Fibroblast of upper back skin (primary cell): ENCODE data around the gene ACTL6A.
A peak's percentile ranks its signal among the peaks of the same experiment; 100 is the strongest.

ENCODE experiments used
- DNase-seq: peaks from one replicate; pipeline ENCODE4 v3.0.0-alpha.2; 2013

ACTL6A gene

GRCh38 chr3:179591313-179591712 is 28.6 kb downstream of the ACTL6A start:
- DNase-seq = no peak

- DNase-seq = no peak
Observed at GRCh38 chr3:179599531-179599930, 36.8 kb downstream of the ACTL6A start.

DNA sequence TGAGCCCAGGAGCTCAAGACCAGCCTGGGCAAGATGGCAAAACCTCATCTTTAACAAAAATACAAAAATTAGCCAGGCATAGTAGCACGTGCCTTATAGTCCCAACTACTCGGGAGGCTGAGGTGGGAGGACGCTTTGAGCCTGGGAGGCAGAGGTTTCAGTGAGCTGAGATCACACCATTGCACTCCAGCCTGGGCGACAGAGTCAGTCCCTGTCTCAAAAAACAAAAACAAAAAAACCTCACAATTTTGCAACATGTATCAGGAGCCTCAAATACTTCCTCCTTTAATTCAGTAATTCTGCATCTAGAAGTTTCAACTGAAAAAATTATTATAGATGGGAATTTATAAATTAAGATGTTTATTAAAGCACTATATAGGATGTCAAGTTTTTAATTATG is 40.6 kb downstream of the ACTL6A start:
- no peak for DNase-seq

DNA sequence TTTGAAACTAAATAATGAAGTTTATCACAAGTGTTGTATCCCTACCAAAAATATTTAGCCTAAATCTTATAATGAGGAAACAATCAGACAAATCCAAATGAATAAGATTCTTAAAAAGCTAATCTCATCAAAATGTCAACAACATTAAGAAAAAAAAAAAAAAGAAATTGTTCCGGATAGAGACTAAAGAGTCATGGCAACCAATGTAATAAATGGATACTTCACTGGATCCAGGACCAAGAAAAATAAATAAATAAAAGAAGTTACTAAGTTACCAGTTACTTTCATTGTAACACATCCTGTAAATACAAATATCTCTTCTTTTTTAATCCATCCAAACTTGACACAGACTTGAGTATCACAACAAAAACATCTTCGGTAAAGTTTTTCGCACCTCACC is 41.1 kb downstream of the ACTL6A start:
- no peak for DNase-seq

- peak; percentile 96 for DNase-seq
Observed at GRCh38 chr3:179604321-179605078, 41.8 kb downstream of the ACTL6A start, which contains the start of the genes MRPL47 and NDUFB5. Gene MRPL47, minus strand, starts transcription at chr3:179604638. Its CDS starts 14 bp downstream, at chr3:179604624. Gene NDUFB5, plus strand, starts transcription at chr3:179604794. Its CDS starts 22 bp downstream, at chr3:179604816.

- DNase-seq = no peak
Observed at GRCh38 chr3:179606534-179607085, 43.9 kb downstream of the ACTL6A start.

DNA sequence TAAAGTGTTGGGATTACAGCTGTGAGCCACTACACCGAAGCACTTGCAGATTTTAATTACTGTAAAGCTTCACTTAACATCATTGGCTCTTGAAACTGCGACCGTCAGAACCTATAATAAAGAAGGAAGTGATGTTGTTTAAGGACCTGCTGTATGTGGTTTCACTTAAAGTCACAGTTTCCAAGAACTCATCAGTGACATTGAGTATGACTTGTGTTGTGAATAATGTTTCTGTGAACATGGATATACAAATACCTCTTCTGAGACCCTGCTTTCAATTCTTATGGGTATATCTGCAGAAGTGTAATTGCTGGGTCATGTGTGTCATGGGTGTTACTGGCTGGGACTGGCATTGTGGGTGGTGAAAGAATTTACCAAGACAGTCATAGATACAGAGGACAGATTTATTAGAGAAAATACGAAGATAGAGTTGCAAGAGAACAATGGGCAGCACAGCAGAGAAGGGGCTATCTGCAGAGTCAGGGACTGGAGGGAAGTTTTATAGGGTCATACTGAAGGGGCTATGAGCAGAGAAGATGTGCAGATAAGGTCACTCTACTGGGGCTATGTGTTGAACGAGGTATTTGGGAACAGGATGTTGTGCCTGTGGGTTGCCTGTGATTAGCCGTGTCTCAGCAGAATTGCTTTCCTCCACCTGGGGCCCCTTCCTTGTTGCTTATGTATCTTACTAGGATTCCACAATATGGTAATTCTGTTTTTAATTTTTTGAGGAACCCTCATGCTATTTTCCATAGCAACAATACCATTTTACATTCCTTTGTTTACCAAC is 46.4 kb downstream of the ACTL6A start:
- no peak for DNase-seq

GRCh38 chr3:179610066-179610465 is 47.3 kb downstream of the ACTL6A start:
- DNase-seq = no peak

DNA sequence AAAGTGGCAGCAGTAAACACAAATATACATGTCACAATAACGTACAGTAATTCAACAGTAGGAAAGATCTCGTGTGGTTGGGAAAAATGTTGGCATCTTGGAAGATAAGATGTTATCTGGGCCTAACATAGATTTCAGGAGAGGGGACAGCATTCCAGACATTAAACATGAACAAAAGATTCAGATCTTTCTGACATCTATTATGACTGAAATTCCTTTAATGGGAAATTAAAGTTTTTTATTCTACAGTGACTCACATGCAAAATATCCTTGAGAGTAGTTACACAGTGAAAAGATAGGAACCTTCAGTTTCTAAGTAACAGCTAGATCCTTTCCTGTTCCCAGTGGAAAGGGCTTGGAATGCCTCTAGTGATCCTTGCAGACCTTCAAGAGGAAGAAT is 51.1 kb downstream of the ACTL6A start:
- DNase-seq = peak; percentile 69

DNA sequence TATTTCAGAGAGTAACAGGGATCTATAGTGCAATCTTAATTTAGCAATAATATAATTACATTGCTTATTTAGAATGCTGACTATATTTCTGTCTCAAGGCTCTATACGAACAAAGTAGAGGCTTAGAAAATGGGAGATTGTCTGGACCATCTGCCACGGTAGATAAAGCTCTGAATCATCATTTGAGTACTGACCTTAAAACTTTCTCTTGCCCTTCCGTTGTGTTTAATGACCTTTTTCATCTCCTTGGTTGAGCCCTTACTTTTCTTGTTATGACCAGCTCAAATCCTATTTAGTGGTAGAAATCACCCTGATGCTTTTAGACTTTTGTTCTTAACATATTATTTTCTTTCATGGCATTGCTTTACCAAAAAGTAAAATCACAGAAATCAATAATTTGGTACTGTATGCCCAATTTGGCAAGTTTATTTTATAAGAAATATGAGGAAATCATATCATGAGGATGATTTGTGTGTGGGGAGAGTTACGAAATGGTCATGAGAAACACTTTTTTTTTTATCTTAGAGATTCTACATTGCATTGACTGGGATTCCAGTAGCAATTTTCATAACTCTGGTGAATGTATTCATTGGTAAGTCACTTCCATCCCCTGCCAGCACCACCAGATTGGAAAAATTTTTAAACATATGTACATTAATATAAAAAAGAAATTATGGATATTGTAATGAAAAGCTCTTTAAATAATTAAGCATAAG is 52.9 kb downstream of the ACTL6A start:
- peak; percentile 18 for DNase-seq

GRCh38 chr3:179622023-179622422 is 59.3 kb downstream of the ACTL6A start:
- no peak for DNase-seq

DNA sequence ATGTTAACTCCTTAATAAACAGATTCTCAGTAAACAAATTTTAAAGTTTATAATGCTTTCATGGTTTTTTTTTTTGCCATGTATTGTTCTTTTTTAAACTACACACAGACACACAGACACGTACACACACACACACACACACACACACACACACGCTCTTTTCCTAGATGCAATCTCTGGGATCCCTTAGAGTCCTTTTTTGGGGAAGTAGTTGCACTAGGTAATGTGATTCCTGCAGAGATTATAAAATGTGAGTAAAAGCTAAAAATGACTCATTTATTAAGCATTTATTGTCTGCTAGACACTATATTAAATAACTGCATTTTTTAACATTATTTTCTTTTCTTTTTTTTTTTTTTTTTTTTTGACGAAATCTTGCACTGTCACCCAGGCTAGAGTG is 61.7 kb downstream of the ACTL6A start:
- peak; percentile 50 for DNase-seq

DNA sequence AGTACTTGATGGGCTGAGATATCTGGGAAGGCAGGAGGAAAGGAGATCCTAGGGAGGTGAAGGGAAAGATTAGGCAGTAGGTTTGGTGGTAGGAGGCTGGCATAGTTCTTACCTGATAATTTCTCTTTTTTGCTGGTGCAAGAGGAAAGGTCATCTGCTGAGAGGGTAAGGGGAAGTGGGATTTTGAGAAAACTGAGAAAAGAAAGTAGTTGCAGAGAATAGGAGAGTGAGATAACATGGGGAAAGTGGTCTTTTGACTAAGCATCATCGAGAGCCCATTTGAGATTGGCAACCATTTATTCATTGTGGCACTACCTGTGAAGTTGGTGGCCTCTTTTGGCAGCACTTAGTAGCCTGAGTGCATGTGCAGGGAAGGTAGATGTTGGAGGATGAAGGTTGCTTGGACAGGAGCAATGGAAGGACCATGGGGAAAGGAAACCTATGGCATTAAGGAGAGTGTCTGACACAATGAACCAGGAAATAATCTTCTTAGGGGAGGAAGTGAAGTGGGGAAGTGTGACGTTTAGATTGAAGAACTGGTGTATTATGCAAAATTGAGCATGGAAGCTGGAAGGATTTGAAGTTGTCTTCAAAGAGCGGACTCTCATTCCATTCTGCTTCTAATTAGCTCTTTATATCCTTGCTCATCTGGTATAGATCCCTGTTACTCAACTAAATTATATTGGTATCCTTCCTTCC is 68.2 kb downstream of the ACTL6A start:
- DNase-seq = no peak
